Kidney (tissue), 14 donors: ENCODE results near the gene UCP3. TPM values are rescaled to one million over a fixed set of nuclear protein-coding genes. Genes with fewer than 3 reads are reported as not detected.
A peak's percentile ranks its signal among the peaks of the same experiment; 100 is the strongest.

Experiments used
- DNase-seq, 5 donors: peaks; one replicate each; pipeline ENCODE4 v3.0.0-alpha.2; 2013 to 2020
- FAIRE-seq: peaks from 2 replicates; lab custom pipeline; 2012; peaks lifted over from hg19 to GRCh38; lab: Jason Lieb, UNC
- H3K27ac ChIP-seq, 2 donors: one replicate each; pipeline ENCODE4 v1.7.0; 2013; ENCODE audit warnings: low read depth in 2 of 2, low read length in 2 of 2, inconsistent platforms in 1 of 2
- H3K27me3 ChIP-seq: one replicate; pipeline ENCODE4 v1.7.1; 2013; ENCODE audit warnings: low read length, inconsistent platforms; ENCODE audit not compliant: control insufficient read depth, insufficient read depth
- H3K36me3 ChIP-seq, 3 donors: one replicate each; pipeline versions ENCODE4 v1.7.0 to v1.7.1; 2013; ENCODE audit warnings: low read length in 3 of 3, control low read depth in 1 of 3, inconsistent platforms in 1 of 3; ENCODE audit not compliant: insufficient read depth in 3 of 3, control insufficient read depth in 2 of 3
- H3K4me1 ChIP-seq, 3 donors: one replicate each; pipeline versions ENCODE4 v1.7.0 to v1.7.1; 2013; ENCODE audit warnings: low read length in 3 of 3, inconsistent platforms in 1 of 3, low read depth in 1 of 3; ENCODE audit not compliant: control insufficient read depth in 2 of 3, insufficient read depth in 2 of 3
- H3K4me3 ChIP-seq, 3 donors: one replicate each; pipeline versions ENCODE4 v1.7.0 to v1.8.1; 2013; ENCODE audit warnings: low read length in 3 of 3, control low read depth in 1 of 3, inconsistent platforms in 1 of 3
- H3K9ac ChIP-seq, 3 donors: one replicate each; pipeline versions ENCODE4 v1.7.0 to v1.7.1; 2013; ENCODE audit warnings: low read length in 3 of 3, control low read depth in 1 of 3, inconsistent platforms in 1 of 3
- H3K9me3 ChIP-seq, 3 donors: one replicate each; pipeline versions ENCODE4 v1.7.0 to v1.7.1; 2013; ENCODE audit warnings: low read length in 3 of 3, control low read depth in 1 of 3, inconsistent platforms in 1 of 3; ENCODE audit not compliant: control insufficient read depth in 2 of 3, insufficient read depth in 1 of 3
- intact Hi-C: fragments of 100-400 bp; cut with DNase I; formaldehyde crosslinking; loops from one replicate; pipeline ENCODE4 v1.11.1; 2022
- polyA plus RNA-seq: library from polyadenylated mRNA; stranded (reverse); fragments of 350-450 nt; fragmentation: Illumina TruSeq; extraction: RNeasy Lipid Tissue Mini Kit (QIAGEN cat#74804); gene quantifications from one replicate; pipeline ENCODE4 v1.2.3, GENCODE V29; 2014; ENCODE audit warnings: low read depth, low replicate concordance; ENCODE audit not compliant: insufficient read depth
- total RNA-seq: library from RNA; stranded (reverse); fragmentation: NEBNext Ultra II Directional; extraction: Animal tissue kit (Norgen Biotek cat#: 25700); gene quantifications from one replicate; pipeline ENCODE4 v1.2.1, GENCODE V29; 2021
- TF ChIP-seq, protein P1 (sequence below): IDR thresholded peaks from 3 replicates; pipeline ENCODE4 v1.5.1; 2012; ENCODE audit warnings: mild to moderate bottlenecking, moderate library complexity, borderline replicate concordance; ENCODE audit not compliant: insufficient read depth; ENCODE audit errors: extremely low read depth
- donor health status: control.
- donor health status: control.
- donor health status: control.
- donor health status: control.
- donor health status: control.
- donor health status: DM: yes; HTN: yes; CAD: no.
- donor health status: Normal renal cell carcinoma (clear cell type).

UCP3 gene
- total and polyA plus RNA-seq, 2 donors from 2014 or later = 0.28 to 4.0 TPM

DNA sequence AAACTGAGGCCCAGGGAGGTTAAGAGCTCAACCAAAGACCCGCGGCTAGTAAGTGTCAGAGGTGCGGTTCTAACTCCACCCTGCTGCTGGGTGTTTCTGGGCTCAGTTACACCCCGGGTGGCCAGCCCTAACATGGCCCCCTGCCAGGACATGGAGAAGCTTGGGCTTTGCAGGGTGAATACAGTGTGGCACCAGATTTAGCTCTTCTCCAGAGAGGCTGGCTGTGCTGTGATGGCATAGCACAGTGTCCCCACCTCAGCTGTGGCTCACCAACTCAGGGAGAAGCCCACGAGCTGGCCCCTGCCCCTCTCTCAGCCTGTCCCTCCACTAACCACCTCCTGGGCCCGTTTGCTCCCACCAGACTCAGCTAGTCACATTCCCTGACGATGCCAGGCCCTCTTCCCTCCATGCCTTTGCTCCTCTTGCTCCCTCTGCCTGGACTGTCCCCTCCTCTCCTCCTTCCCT, 7.0 kb downstream of the UCP3 start:
- Histone ChIP-seq H3K4me1 (peaks cover 0 to 2% (median 0%) of the 10 kb centered on the region in 3 donors), H3K9me3 (no peaks in the 10 kb centered on the region), H3K36me3 (peaks cover 0 to 6% (median 4%) of the 10 kb centered on the region in 3 donors), H3K27ac (no peak overlapping the region), H3K4me3 (no peak overlapping the region), H3K9ac (no peak overlapping the region), H3K27me3 (no peaks in the 10 kb centered on the region)
- FAIRE-seq (no peak), DNase-seq (no peak)
- TF ChIP-seq, protein P1, sequence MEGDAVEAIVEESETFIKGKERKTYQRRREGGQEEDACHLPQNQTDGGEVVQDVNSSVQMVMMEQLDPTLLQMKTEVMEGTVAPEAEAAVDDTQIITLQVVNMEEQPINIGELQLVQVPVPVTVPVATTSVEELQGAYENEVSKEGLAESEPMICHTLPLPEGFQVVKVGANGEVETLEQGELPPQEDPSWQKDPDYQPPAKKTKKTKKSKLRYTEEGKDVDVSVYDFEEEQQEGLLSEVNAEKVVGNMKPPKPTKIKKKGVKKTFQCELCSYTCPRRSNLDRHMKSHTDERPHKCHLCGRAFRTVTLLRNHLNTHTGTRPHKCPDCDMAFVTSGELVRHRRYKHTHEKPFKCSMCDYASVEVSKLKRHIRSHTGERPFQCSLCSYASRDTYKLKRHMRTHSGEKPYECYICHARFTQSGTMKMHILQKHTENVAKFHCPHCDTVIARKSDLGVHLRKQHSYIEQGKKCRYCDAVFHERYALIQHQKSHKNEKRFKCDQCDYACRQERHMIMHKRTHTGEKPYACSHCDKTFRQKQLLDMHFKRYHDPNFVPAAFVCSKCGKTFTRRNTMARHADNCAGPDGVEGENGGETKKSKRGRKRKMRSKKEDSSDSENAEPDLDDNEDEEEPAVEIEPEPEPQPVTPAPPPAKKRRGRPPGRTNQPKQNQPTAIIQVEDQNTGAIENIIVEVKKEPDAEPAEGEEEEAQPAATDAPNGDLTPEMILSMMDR = no peak
- intact Hi-C loops = no loop called here

DNA sequence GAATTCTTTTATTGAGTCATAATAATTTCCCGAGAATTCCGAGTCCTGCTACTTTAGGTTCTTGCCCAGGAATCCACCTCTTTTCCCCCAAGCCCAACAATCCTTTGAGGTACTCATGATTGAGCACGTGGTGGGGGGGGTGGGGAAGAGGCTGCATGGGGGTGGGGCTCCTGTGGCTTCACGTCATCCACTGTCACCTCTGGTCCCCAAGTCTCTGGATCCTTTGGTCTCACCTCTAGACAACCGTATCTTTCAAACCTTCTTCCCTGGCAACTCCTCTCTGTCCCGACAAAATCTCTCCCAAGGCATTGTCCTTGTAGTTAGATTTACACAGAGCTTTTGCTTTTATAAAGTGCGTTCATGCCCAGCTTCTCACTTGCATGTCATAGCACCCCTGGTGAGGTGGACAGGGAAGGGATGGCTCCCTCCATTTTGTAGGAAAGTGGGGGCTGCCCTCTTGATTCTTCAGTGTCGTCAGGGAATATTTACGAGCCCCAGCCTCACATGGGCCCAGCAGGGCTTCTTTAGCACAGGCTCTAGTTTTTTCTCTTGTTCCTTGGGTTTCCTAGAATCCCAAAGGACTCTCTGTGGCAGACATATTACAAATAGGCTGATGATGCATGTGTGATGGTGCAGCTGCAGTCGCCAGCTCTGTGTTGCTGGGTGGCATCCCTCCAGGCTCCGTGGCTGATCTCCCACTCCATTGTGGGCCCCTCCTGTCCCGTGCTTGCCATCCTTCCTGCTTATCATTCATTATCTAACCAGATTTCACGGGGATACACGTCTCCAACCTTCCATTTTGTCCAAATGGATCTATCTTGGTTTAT, 8.4 kb downstream of the UCP3 start:
- Histone ChIP-seq H3K36me3 (peaks cover 0 to 6% (median 4%) of the 10 kb centered on the region in 3 donors), H3K4me1 (no peaks in the 10 kb centered on the region), H3K27me3 (no peaks in the 10 kb centered on the region), H3K9me3 (no peaks in the 10 kb centered on the region), H3K9ac (no peak overlapping the region), H3K27ac (no peak overlapping the region), H3K4me3 (no peak overlapping the region)
- intact Hi-C loops = no loop called here
- no peak for DNase-seq
- no peak for FAIRE-seq
- TF ChIP-seq, protein P1 = no peak

DNA sequence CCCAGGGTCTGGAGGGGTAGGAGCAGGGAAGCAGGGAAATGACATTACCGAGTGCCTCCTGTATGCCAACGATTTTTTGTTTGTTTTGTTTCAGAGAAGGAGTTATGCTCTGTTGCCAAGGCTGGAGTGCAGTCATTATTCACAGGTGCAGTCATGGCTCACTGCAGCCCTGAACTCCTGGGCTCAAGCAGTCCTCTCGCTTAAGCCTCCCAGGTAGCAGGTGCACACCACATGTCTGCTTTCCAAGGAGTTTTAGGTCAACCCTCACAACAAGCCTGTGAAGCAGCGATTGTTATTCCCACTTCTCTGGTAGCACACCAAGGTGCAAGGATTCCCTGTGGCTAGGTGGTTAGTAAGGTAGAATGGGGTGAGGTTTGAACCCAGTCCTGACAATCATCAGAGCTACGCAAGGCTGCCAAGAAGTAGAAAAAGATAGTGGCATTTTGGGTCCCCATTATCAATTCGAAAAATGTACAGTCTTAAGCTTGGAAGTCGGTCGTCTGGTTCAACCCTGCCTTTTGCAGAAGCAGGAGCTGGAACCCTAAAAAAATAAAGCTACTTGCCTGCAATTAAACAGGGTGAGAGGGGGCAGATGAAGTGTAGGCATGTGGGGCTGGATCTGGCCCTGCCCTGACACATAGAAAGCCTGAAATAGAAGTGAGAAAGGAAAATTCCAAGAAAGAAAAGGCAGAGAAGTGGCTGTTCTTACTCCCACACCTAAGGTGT, 9.1 kb downstream of the UCP3 start:
- intact Hi-C loops = no loop called here
- Histone ChIP-seq H3K36me3 (peaks cover 0 to 6% (median 4%) of the 10 kb centered on the region in 3 donors), H3K9ac (no peak overlapping the region), H3K4me1 (no peaks in the 10 kb centered on the region), H3K27ac (no peak overlapping the region), H3K9me3 (no peaks in the 10 kb centered on the region), H3K4me3 (no peak overlapping the region), H3K27me3 (no peaks in the 10 kb centered on the region)
- no peak for FAIRE-seq
- DNase-seq = peak in 3 of 5 donors; percentile 13 to 30 (median 19)
- TF ChIP-seq, protein P1 = no peak
